ENCODE data around the gene ZCCHC14.

GRCh38 chr16:87371261-87371866 lies 121.5 kb downstream of the ZCCHC14 start:
- TF ChIP-seq CTCF (IDR thresholded peaks at IDR 0.05): no peak
- TF ChIP-seq POLR2A (IDR thresholded peaks at IDR 0.05): no peak
- TF ChIP-seq POLR2AphosphoS5 (IDR thresholded peaks at IDR 0.05): peak; percentile 16 to 57 (median 52)
- TF ChIP-seq EP300 (IDR thresholded peaks at IDR 0.05; ENCODE audit: low read depth): no peak

Measured in transverse colon (tissue), 4 donors.